HCT116 (cell line): ENCODE results near the gene IMPG1. TPM values are rescaled to one million over a fixed set of nuclear protein-coding genes. Genes with fewer than 3 reads are reported as not detected.

Source experiments
- ATAC-seq: fragments of 200-7000 bp; cut with Tn5 transposase; 2 replicates; pipeline ENCODE4 v1.9.1; 2020; ENCODE audit warnings: mild to moderate bottlenecking, moderate library complexity
- BruUV-seq: library from RNA; stranded (reverse); fragments of 400-500 nt; replicated peaks from 2 replicates; lab custom pipeline; 2021; lab: Mats Ljungman, UMichigan
- CTCF ChIA-PET: fragments of 300-600 bp; sonication (Branson Sonifier 250); formaldehyde crosslinking; loops from one replicate; lab custom pipeline; 2021; ENCODE audit warnings: antibody characterized with exemption; lab: Charles Lee
- POLR2A ChIA-PET: fragments of 300-600, 350-600 bp; sonication (Branson Sonifier 250); formaldehyde crosslinking; loops from one replicate; lab custom pipeline; 2021; ENCODE audit warnings: antibody characterized with exemption; lab: Charles Lee
- RAD21 ChIA-PET, 2 experiments: fragments of 300-600 bp; sonication (Branson Sonifier 250); formaldehyde crosslinking; loops; one replicate each; lab custom pipeline; 2023; ENCODE audit warnings: low total read pairs in 2 of 2; ENCODE audit not compliant: uncharacterized antibody in 2 of 2, unreplicated experiment in 2 of 2, low non-redundant PET in 1 of 2; lab: Charles Lee
- DNase-seq: peaks from one replicate; pipeline ENCODE4 v3.0.0-alpha.2; 2010; ENCODE audit warnings: low read depth, low spot score
- H2AFZ ChIP-seq: fragments of 200-600 bp; shearing (Covaris generic), sonication (generic); 2 replicates; pipeline ENCODE4 v1.6.1; 2017; ENCODE audit warnings: low read depth, mixed run types, mixed read lengths, antibody characterized with exemption, low read length; ENCODE audit not compliant: poor library complexity, severe bottlenecking
- H3K27ac ChIP-seq: 2 replicates; pipeline ENCODE4 v1.5.1; 2012; ENCODE audit warnings: low read depth, low read length
- H3K27me3 ChIP-seq: fragments of 200-600 bp; sonication (generic); 2 replicates; pipeline ENCODE4 v1.6.1; 2016; ENCODE audit warnings: mixed run types, low read length, mixed read lengths; ENCODE audit not compliant: insufficient read depth
- H3K36me3 ChIP-seq, 2 experiments: fragments of 200-500 bp in 1 of 2; fragments of 200-600 bp in 1 of 2; sonication (Bioruptor generic) in 1 of 2; sonication (generic) in 1 of 2; 2 replicates each; pipeline versions ENCODE4 v1.5.1 to v1.6.1; 2014 to 2016; ENCODE audit warnings: low read length in 2 of 2, inconsistent platforms in 1 of 2, mixed read lengths in 1 of 2, mixed run types in 1 of 2; ENCODE audit not compliant: insufficient read depth in 2 of 2, control insufficient read depth in 1 of 2
- H3K4me1 ChIP-seq, 2 experiments: fragments of 200-600 bp in 1 of 2; sonication (generic) in 1 of 2; 2 replicates each; pipeline versions ENCODE4 v1.5.1 to v1.6.1; 2012 to 2017; ENCODE audit warnings: low read length in 2 of 2, inconsistent platforms in 1 of 2, mild to moderate bottlenecking in 1 of 2, mixed read lengths in 1 of 2, mixed run types in 1 of 2, moderate library complexity in 1 of 2; ENCODE audit not compliant: insufficient read depth in 2 of 2, control insufficient read depth in 1 of 2
- H3K4me2 ChIP-seq: fragments of 200-600 bp; sonication (generic); 2 replicates; pipeline ENCODE4 v1.6.1; 2017; ENCODE audit warnings: mixed run types, low read length, mixed read lengths
- H3K4me3 ChIP-seq, 2 experiments: fragments of 200-600 bp in 1 of 2; sonication (generic) in 1 of 2; replicated peaks in 1 of 2; 2 replicates each; pipeline ENCODE4 v1.5.1; 2011 to 2016; ENCODE audit warnings: low read length in 2 of 2, control low read depth in 1 of 2, low read depth in 1 of 2, mild to moderate bottlenecking in 1 of 2, mixed read lengths in 1 of 2, mixed run types in 1 of 2
- H3K79me2 ChIP-seq: fragments of 200-600 bp; sonication (generic); 2 replicates; pipeline ENCODE4 v1.6.1; 2017; ENCODE audit warnings: mild to moderate bottlenecking, mixed run types, low read length, moderate library complexity, mixed read lengths; ENCODE audit not compliant: insufficient read depth
- H3K9ac ChIP-seq: fragments of 200-600 bp; sonication (generic); 2 replicates; pipeline ENCODE4 v1.6.1; 2016; ENCODE audit warnings: low read length, mixed read lengths
- H3K9me2 ChIP-seq: fragments of 200-600 bp; sonication (generic), shearing (Covaris generic); 2 replicates; pipeline ENCODE4 v1.6.1; 2017; ENCODE audit warnings: mixed run types, mild to moderate bottlenecking, moderate library complexity; ENCODE audit not compliant: insufficient read depth
- H3K9me3 ChIP-seq, 2 experiments: fragments of 200-500 bp in 1 of 2; fragments of 200-600 bp in 1 of 2; sonication (Bioruptor generic) in 1 of 2; sonication (generic) in 1 of 2; 2 replicates each; pipeline ENCODE4 v1.6.1; 2014 to 2017; ENCODE audit warnings: low read length in 2 of 2, mixed read lengths in 2 of 2, inconsistent platforms in 1 of 2, low read depth in 1 of 2, mild to moderate bottlenecking in 1 of 2, mixed run types in 1 of 2, moderate library complexity in 1 of 2; ENCODE audit not compliant: control insufficient read depth in 1 of 2, insufficient read depth in 1 of 2
- H4K20me1 ChIP-seq: fragments of 200-600 bp; sonication (generic), shearing (Covaris generic); 2 replicates; pipeline ENCODE4 v1.6.1; 2017; ENCODE audit warnings: mixed run types, mild to moderate bottlenecking, moderate library complexity; ENCODE audit not compliant: insufficient read depth
- CBX3 ChIP-seq: IDR thresholded peaks from 2 replicates; pipeline ENCODE4 v1.6.1; 2012; ENCODE audit warnings: low read depth
- CEBPB ChIP-seq: IDR thresholded peaks from 2 replicates; pipeline ENCODE4 v1.6.1; 2012; ENCODE audit warnings: low read depth
- EGR1 ChIP-seq: IDR thresholded peaks from 2 replicates; pipeline ENCODE4 v1.6.1; 2012; ENCODE audit warnings: low read depth
- ELF1 ChIP-seq: IDR thresholded peaks from 2 replicates; pipeline ENCODE4 v1.6.1; 2012; ENCODE audit warnings: low read depth, borderline replicate concordance
- EZH2phosphoT487 ChIP-seq: fragments of 200-600 bp; IDR thresholded peaks from 2 replicates; pipeline ENCODE4 v1.6.1; 2018; ENCODE audit warnings: antibody characterized with exemption, borderline replicate concordance
- FOSL1 ChIP-seq: IDR thresholded peaks from 2 replicates; pipeline ENCODE4 v1.6.1; 2012; ENCODE audit warnings: low read depth
- JUND ChIP-seq: IDR thresholded peaks from 2 replicates; pipeline ENCODE4 v1.6.1; 2012
- MAX ChIP-seq: IDR thresholded peaks from 2 replicates; pipeline ENCODE4 v1.6.1; 2012
- POLR2A ChIP-seq: IDR thresholded peaks from 2 replicates; pipeline ENCODE4 v1.7.0; 2011; ENCODE audit warnings: borderline replicate concordance; ENCODE audit not compliant: insufficient read depth, insufficient read length; ENCODE audit errors: extremely low read depth
- POLR2AphosphoS5 ChIP-seq: IDR thresholded peaks from 2 replicates; pipeline ENCODE4 v1.6.1; 2011; ENCODE audit warnings: mild to moderate bottlenecking, low read depth, low read length, moderate library complexity
- RAD21 ChIP-seq: IDR thresholded peaks from 2 replicates; pipeline ENCODE4 v1.6.1; 2012; ENCODE audit warnings: low read depth, mild to moderate bottlenecking
- SIN3A ChIP-seq: IDR thresholded peaks from 2 replicates; pipeline ENCODE4 v1.6.1; 2012; ENCODE audit warnings: low read depth
- SP1 ChIP-seq: IDR thresholded peaks from 2 replicates; pipeline ENCODE4 v1.6.1; 2012; ENCODE audit warnings: low read depth
- TCF7L2 ChIP-seq: IDR thresholded peaks from 2 replicates; pipeline ENCODE4 v1.7.0; 2011; ENCODE audit warnings: borderline replicate concordance, inconsistent platforms; ENCODE audit not compliant: insufficient read depth, insufficient read length; ENCODE audit errors: extremely low read depth
- YY1 ChIP-seq: IDR thresholded peaks from 2 replicates; pipeline ENCODE4 v1.6.1; 2011; ENCODE audit warnings: low read length, low read depth, moderate library complexity, mild to moderate bottlenecking; ENCODE audit not compliant: insufficient replicate concordance; ENCODE audit errors: extremely low read depth
- ZBTB33 ChIP-seq: IDR thresholded peaks from 2 replicates; pipeline ENCODE4 v1.6.1; 2011; ENCODE audit warnings: mild to moderate bottlenecking, low read length, moderate library complexity; ENCODE audit not compliant: insufficient replicate concordance; ENCODE audit errors: extremely low read depth
- ZNF274 ChIP-seq: fragments of 200-500 bp; sonication (Bioruptor generic); IDR thresholded peaks from 2 replicates; pipeline ENCODE4 v1.6.1; 2014; ENCODE audit warnings: mild to moderate bottlenecking, low read depth, low read length, inconsistent platforms
- intact Hi-C: fragments of 100-400 bp; cut with micrococcal nuclease; formaldehyde crosslinking; loops from 2 replicates; pipeline ENCODE4 v1.10.0; 2022
- total RNA-seq: library from RNA; stranded (reverse); gene quantifications from one replicate; pipeline ENCODE4 v1.2.1, GENCODE V29; 2021; ENCODE audit not compliant: unreplicated experiment
- TF ChIP-seq, protein P1 (sequence below), 3 experiments: fragments of 200-600 bp in 1 of 3; sonication (generic) in 1 of 3; IDR thresholded peaks in 2 of 3; conservative IDR thresholded peaks in 1 of 3; 2 replicates each; pipeline ENCODE4 v1.5.1; 2012 to 2017; ENCODE audit warnings: low read depth in 2 of 3, low read length in 2 of 3, antibody characterized with exemption in 1 of 3, borderline replicate concordance in 1 of 3, control low read depth in 1 of 3, mild to moderate bottlenecking in 1 of 3, mixed read lengths in 1 of 3, mixed run types in 1 of 3, moderate library complexity in 1 of 3; ENCODE audit not compliant: insufficient read depth in 1 of 3
- TF ChIP-seq, protein P2 (sequence below): IDR thresholded peaks from 2 replicates; pipeline ENCODE4 v1.6.1; 2012; ENCODE audit warnings: low read depth
- TF ChIP-seq, protein P3 (sequence below): IDR thresholded peaks from 2 replicates; pipeline ENCODE4 v1.6.1; 2012

The IMPG1 gene
- total RNA-seq, 1 experiment from 2014 or later = not detected

- Histone ChIP-seq H3K4me1 (no peaks in the 10 kb centered on the region), H3K9me2 (no peaks in the 10 kb centered on the region), H3K27me3 (no peaks in the 10 kb centered on the region), H3K79me2 (no peaks in the 10 kb centered on the region), H3K9me3 (no peaks in the 10 kb centered on the region), H3K4me3 (no peak overlapping the region), H3K4me2 (no peak overlapping the region), H2AFZ (no peak overlapping the region), H3K36me3 (no peaks in the 10 kb centered on the region), H3K9ac (no peak overlapping the region), H4K20me1 (no peaks in the 10 kb centered on the region), H3K27ac (no peak overlapping the region)
- no TSS peak for BruUV-seq
- ChIA-PET RAD21 (no interaction called here), CTCF (no interaction called here), POLR2A (no interaction called here)
- no peak for TF ChIP-seq EZH2phosphoT487
- TF ChIP-seq, protein P1, sequence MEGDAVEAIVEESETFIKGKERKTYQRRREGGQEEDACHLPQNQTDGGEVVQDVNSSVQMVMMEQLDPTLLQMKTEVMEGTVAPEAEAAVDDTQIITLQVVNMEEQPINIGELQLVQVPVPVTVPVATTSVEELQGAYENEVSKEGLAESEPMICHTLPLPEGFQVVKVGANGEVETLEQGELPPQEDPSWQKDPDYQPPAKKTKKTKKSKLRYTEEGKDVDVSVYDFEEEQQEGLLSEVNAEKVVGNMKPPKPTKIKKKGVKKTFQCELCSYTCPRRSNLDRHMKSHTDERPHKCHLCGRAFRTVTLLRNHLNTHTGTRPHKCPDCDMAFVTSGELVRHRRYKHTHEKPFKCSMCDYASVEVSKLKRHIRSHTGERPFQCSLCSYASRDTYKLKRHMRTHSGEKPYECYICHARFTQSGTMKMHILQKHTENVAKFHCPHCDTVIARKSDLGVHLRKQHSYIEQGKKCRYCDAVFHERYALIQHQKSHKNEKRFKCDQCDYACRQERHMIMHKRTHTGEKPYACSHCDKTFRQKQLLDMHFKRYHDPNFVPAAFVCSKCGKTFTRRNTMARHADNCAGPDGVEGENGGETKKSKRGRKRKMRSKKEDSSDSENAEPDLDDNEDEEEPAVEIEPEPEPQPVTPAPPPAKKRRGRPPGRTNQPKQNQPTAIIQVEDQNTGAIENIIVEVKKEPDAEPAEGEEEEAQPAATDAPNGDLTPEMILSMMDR (IDR thresholded peaks at IDR 0.05 in 2 of 3, conservative IDR thresholded peaks at IDR 0.05 in 1 of 3; ENCODE audit: borderline replicate concordance in 1 of 3, insufficient read depth in 1 of 3, low read depth in 2 of 3, low read length in 2 of 3) = no peak
- no peak for TF ChIP-seq SP1
- TF ChIP-seq CEBPB = no peak
- no peak for TF ChIP-seq EGR1
- no peak for TF ChIP-seq FOSL1
- TF ChIP-seq ELF1 = no peak
- TF ChIP-seq MAX = no peak
- TF ChIP-seq ZBTB33 = no peak
- TF ChIP-seq POLR2AphosphoS5 = no peak
- TF ChIP-seq, protein P2, sequence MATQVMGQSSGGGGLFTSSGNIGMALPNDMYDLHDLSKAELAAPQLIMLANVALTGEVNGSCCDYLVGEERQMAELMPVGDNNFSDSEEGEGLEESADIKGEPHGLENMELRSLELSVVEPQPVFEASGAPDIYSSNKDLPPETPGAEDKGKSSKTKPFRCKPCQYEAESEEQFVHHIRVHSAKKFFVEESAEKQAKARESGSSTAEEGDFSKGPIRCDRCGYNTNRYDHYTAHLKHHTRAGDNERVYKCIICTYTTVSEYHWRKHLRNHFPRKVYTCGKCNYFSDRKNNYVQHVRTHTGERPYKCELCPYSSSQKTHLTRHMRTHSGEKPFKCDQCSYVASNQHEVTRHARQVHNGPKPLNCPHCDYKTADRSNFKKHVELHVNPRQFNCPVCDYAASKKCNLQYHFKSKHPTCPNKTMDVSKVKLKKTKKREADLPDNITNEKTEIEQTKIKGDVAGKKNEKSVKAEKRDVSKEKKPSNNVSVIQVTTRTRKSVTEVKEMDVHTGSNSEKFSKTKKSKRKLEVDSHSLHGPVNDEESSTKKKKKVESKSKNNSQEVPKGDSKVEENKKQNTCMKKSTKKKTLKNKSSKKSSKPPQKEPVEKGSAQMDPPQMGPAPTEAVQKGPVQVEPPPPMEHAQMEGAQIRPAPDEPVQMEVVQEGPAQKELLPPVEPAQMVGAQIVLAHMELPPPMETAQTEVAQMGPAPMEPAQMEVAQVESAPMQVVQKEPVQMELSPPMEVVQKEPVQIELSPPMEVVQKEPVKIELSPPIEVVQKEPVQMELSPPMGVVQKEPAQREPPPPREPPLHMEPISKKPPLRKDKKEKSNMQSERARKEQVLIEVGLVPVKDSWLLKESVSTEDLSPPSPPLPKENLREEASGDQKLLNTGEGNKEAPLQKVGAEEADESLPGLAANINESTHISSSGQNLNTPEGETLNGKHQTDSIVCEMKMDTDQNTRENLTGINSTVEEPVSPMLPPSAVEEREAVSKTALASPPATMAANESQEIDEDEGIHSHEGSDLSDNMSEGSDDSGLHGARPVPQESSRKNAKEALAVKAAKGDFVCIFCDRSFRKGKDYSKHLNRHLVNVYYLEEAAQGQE = no peak
- TF ChIP-seq POLR2A = no peak
- TF ChIP-seq ZNF274 = no peak
- TF ChIP-seq, protein P3, sequence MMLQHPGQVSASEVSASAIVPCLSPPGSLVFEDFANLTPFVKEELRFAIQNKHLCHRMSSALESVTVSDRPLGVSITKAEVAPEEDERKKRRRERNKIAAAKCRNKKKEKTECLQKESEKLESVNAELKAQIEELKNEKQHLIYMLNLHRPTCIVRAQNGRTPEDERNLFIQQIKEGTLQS = no peak
- no peak for TF ChIP-seq YY1
- no peak for TF ChIP-seq RAD21
- no peak for TF ChIP-seq CBX3
- TF ChIP-seq SIN3A = no peak
- no peak for TF ChIP-seq TCF7L2
- TF ChIP-seq JUND = no peak
- DNase-seq (no peak), ATAC-seq (no peak)
- intact Hi-C loops = no loop called here
These were observed 47.8 kb upstream of the IMPG1 start for GRCh38 chr6:76120302-76120701.
